Keratinocyte (primary cell): Measurements from ENCODE around the gene PHF8. TPM values are rescaled to one million over a fixed set of nuclear protein-coding genes. Genes with fewer than 3 reads are reported as not detected.

Experiments
- DNase-seq: peaks from one replicate; pipeline ENCODE4 v3.0.0-alpha.2; 2011; ENCODE audit warnings: low read depth, missing footprints, low spot score
- FAIRE-seq: peaks from 2 replicates; lab custom pipeline; 2011; peaks lifted over from hg19 to GRCh38; lab: Jason Lieb, UNC
- H2AFZ ChIP-seq: 2 replicates; pipeline ENCODE4 v1.6.0; 2012; ENCODE audit warnings: low read length, control low read depth, inconsistent platforms; ENCODE audit not compliant: control insufficient read depth
- H3K27ac ChIP-seq: 2 replicates; pipeline ENCODE4 v1.5.1; 2011; ENCODE audit warnings: low read length; ENCODE audit not compliant: control insufficient read depth, insufficient read depth
- H3K27me3 ChIP-seq: 3 replicates; pipeline ENCODE4 v1.6.0; 2011; ENCODE audit warnings: low read length; ENCODE audit not compliant: control insufficient read depth, insufficient read depth; ENCODE audit errors: extremely low read depth
- H3K36me3 ChIP-seq, 2 experiments: 2 replicates in 1 of 2; 3 replicates in 1 of 2; pipeline ENCODE4 v1.5.1; 2011; ENCODE audit warnings: low read length in 2 of 2, mild to moderate bottlenecking in 1 of 2; ENCODE audit not compliant: control insufficient read depth in 2 of 2, insufficient read depth in 2 of 2; ENCODE audit errors: extremely low read depth in 1 of 2
- H3K4me1 ChIP-seq: 3 replicates; pipeline ENCODE4 v1.5.1; 2011; ENCODE audit warnings: low read length; ENCODE audit not compliant: control insufficient read depth, insufficient read depth; ENCODE audit errors: extremely low read depth
- H3K4me2 ChIP-seq: 3 replicates; pipeline ENCODE4 v1.6.0; 2011; ENCODE audit warnings: low read depth, low read length; ENCODE audit not compliant: control insufficient read depth, insufficient read depth; ENCODE audit errors: extremely low read depth
- H3K4me3 ChIP-seq, 3 experiments: fragments of 200-600 bp in 1 of 3; sonication (generic) in 1 of 3; 2 replicates in 2 of 3; 3 replicates in 1 of 3; pipeline ENCODE4 v1.5.1; 2011 to 2016; ENCODE audit warnings: low read length in 3 of 3, mild to moderate bottlenecking in 3 of 3, control low read depth in 2 of 3, inconsistent platforms in 1 of 3, low read depth in 1 of 3, mixed read lengths in 1 of 3, mixed run types in 1 of 3, moderate library complexity in 1 of 3; ENCODE audit not compliant: control insufficient read depth in 2 of 3, insufficient read depth in 2 of 3; ENCODE audit errors: extremely low read depth in 1 of 3
- H3K79me2 ChIP-seq: 2 replicates; pipeline ENCODE4 v1.6.0; 2012; ENCODE audit warnings: low read length; ENCODE audit not compliant: control insufficient read depth, insufficient read depth
- H3K9ac ChIP-seq: 3 replicates; pipeline ENCODE4 v1.6.0; 2011; ENCODE audit warnings: low read length; ENCODE audit not compliant: control insufficient read depth, insufficient read depth; ENCODE audit errors: extremely low read depth
- H3K9me1 ChIP-seq: 3 replicates; pipeline ENCODE4 v1.6.0; 2011; ENCODE audit warnings: low read length; ENCODE audit not compliant: control insufficient read depth, insufficient read depth; ENCODE audit errors: extremely low read depth
- H3K9me3 ChIP-seq: 2 replicates; pipeline ENCODE4 v1.5.1; 2012; ENCODE audit warnings: low read depth, low read length; ENCODE audit not compliant: control insufficient read depth
- H4K20me1 ChIP-seq: 3 replicates; pipeline ENCODE4 v1.6.0; 2011; ENCODE audit warnings: low read length; ENCODE audit not compliant: control insufficient read depth, insufficient read depth; ENCODE audit errors: extremely low read depth
- CTCF ChIP-seq, 3 experiments: IDR thresholded peaks in 1 of 3; conservative IDR thresholded peaks in 1 of 3; optimal IDR thresholded peaks in 1 of 3; 2 replicates in 2 of 3; 3 replicates in 1 of 3; pipeline versions ENCODE3 to v1.5.1; 2011; ENCODE audit warnings: low read length in 3 of 3, mild to moderate bottlenecking in 3 of 3, moderate library complexity in 2 of 3, control low read depth in 1 of 3, inconsistent platforms in 1 of 3; ENCODE audit not compliant: insufficient read depth in 2 of 3; ENCODE audit errors: extremely low read depth in 1 of 3
- EZH2 ChIP-seq: IDR thresholded peaks from one replicate; pipeline ENCODE4 v1.6.1; 2012; ENCODE audit warnings: inconsistent platforms, mild to moderate bottlenecking, low read length, moderate library complexity
- dilution Hi-C: fragments of 300-500 bp; cut with MboI; formaldehyde crosslinking; loops from one replicate; pipeline ENCODE4 v1.7.0; 2020; ENCODE audit warnings: low sequenced_read_pairs; ENCODE audit not compliant: extremely low pct_ligation_motif_present
- polyA plus RNA-seq, 5 experiments: library from polyadenylated mRNA; depleted of rRNA in 3 of 5; stranded (reverse) in 3 of 5; stranded (forward) in 1 of 5; unstranded in 1 of 5; fragments of >200 nt; gene quantifications; 1 replicate in 1 of 5; 2 replicates in 3 of 5; 3 replicates in 1 of 5; pipeline versions ENCODE4 v1.2.1 to v1.2.3, GENCODE V29; 2011 to 2012; ENCODE audit warnings: missing spikeins in 2 of 5, low read depth in 1 of 5, low replicate concordance in 1 of 5

PHF8 gene
- polyA plus RNA-seq, 1 donor (not counting 4 experiments of a cell fraction or from before 2014, with no cell fraction given), result 5.9 TPM

GRCh38 chrX:54012830-54013500 is 31.3 kb downstream of the PHF8 start:
- FAIRE-seq, result no peak
- dilution Hi-C loops, result no loop called here

GRCh38 chrX:54007682-54008081 is 36.6 kb downstream of the PHF8 start:
- Histone ChIP-seq H3K36me3 (no peaks in the 10 kb centered on the region), H3K27me3 (no peaks in the 10 kb centered on the region), H3K79me2 (no peaks in the 10 kb centered on the region), H3K4me1 (no peaks in the 10 kb centered on the region), H3K4me3 (no peak overlapping the region), H3K9ac (no peak overlapping the region), H3K27ac (no peak overlapping the region), H3K9me3 (no peaks in the 10 kb centered on the region), H4K20me1 (no peaks in the 10 kb centered on the region), H3K4me2 (no peak overlapping the region), H3K9me1 (no peaks in the 10 kb centered on the region), H2AFZ (no peak overlapping the region)
- FAIRE-seq (no peak), DNase-seq (no peak)
- TF ChIP-seq CTCF (optimal IDR thresholded peaks at IDR 0.05 in 1 of 3, IDR thresholded peaks at IDR 0.05 in 1 of 3, conservative IDR thresholded peaks at IDR 0.05 in 1 of 3; ENCODE audit: extremely low read depth in 1 of 3, insufficient read depth in 2 of 3, low read length in 3 of 3), result no peak
- TF ChIP-seq EZH2, result no peak
- dilution Hi-C loops, result no loop called here

More at GRCh38 chrX:54012830-54013500, 31.3 kb downstream of the PHF8 start:
- peaks cover 4 to 5% of the 10 kb centered on the region in 2 experiments for H3K36me3 ChIP-seq
- no peak for DNase-seq
- no peak overlapping the region for H2AFZ ChIP-seq
- H3K9me3 ChIP-seq, result no peaks in the 10 kb centered on the region
- H3K27ac ChIP-seq, result no peak overlapping the region
- H3K4me1 ChIP-seq, result no peaks in the 10 kb centered on the region
- no peak overlapping the region for H3K4me3 ChIP-seq
- no peak overlapping the region for H3K9ac ChIP-seq
- H3K79me2 ChIP-seq, result no peaks in the 10 kb centered on the region
- TF ChIP-seq CTCF (optimal IDR thresholded peaks at IDR 0.05 in 1 of 3, IDR thresholded peaks at IDR 0.05 in 1 of 3, conservative IDR thresholded peaks at IDR 0.05 in 1 of 3; ENCODE audit: extremely low read depth in 1 of 3, insufficient read depth in 2 of 3, low read length in 3 of 3) (no peak), EZH2 (no peak)
- H3K27me3 ChIP-seq, result no peaks in the 10 kb centered on the region
- H3K9me1 ChIP-seq, result no peaks in the 10 kb centered on the region
- no peaks in the 10 kb centered on the region for H4K20me1 ChIP-seq
- H3K4me2 ChIP-seq, result no peak overlapping the region
